Subcutaneous adipose tissue (tissue), 4 donors: ENCODE data around the gene LKAAEAR1. TPM values are rescaled to one million over a fixed set of nuclear protein-coding genes. Genes with fewer than 3 reads are reported as not detected.

Source experiments
- total RNA-seq, 4 donors: library from RNA; depleted of rRNA; stranded (reverse); fragments of >200 nt; gene quantifications; one replicate each; pipeline ENCODE4 v1.1.0, GENCODE V29; 2016
- TF ChIP-seq, protein P1 (sequence below): fragments of 450-650 bp; IDR thresholded peaks from one replicate; pipeline ENCODE4 v1.5.1; 2016; ENCODE audit warnings: low read depth, mild to moderate bottlenecking, control low read depth, antibody characterized with exemption, moderate library complexity

LKAAEAR1 gene
- total RNA-seq, 4 donors from 2014 or later = not detected

DNA sequence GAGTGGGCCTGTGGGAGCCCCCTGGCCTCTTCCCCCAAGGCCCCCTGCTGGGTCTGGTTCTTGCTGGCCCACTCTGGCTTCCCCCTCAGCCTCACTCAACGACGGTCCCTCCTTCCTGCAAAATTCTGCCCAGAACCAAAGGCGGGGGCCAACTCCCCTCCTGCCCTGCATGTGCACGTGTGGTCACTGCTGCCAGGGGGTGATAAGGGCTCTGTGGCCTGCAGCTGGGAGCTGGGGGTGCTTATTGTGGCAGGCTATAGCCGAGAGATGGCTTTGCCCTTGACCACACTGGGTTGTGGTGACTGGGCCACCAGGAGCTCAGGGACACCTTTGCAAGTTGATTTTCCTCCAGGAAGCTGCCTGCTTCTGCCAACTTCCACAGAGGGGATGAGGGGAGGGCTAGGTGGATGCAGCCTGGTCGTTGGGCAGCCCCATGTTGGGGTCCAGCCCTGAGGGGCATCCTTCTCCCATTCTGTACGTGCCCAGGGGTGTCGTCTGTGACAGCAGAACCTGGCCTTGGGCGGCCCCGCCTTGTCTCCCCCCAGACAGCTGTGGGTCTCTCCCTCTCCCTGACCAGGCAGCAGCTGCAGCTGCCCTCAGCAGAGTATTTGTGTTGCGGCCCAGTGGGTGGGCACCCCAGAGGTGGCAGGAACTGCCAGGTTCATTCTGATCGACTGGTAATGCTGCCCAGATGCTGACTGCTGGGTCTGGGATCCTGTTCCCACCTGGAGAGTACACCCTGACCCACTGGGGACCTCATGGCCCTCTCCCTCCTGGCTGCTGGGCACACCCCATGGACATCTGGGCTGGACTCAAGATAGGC is 15.6 kb downstream of the LKAAEAR1 start:
- TF ChIP-seq, protein P1, sequence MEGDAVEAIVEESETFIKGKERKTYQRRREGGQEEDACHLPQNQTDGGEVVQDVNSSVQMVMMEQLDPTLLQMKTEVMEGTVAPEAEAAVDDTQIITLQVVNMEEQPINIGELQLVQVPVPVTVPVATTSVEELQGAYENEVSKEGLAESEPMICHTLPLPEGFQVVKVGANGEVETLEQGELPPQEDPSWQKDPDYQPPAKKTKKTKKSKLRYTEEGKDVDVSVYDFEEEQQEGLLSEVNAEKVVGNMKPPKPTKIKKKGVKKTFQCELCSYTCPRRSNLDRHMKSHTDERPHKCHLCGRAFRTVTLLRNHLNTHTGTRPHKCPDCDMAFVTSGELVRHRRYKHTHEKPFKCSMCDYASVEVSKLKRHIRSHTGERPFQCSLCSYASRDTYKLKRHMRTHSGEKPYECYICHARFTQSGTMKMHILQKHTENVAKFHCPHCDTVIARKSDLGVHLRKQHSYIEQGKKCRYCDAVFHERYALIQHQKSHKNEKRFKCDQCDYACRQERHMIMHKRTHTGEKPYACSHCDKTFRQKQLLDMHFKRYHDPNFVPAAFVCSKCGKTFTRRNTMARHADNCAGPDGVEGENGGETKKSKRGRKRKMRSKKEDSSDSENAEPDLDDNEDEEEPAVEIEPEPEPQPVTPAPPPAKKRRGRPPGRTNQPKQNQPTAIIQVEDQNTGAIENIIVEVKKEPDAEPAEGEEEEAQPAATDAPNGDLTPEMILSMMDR = no peak

DNA sequence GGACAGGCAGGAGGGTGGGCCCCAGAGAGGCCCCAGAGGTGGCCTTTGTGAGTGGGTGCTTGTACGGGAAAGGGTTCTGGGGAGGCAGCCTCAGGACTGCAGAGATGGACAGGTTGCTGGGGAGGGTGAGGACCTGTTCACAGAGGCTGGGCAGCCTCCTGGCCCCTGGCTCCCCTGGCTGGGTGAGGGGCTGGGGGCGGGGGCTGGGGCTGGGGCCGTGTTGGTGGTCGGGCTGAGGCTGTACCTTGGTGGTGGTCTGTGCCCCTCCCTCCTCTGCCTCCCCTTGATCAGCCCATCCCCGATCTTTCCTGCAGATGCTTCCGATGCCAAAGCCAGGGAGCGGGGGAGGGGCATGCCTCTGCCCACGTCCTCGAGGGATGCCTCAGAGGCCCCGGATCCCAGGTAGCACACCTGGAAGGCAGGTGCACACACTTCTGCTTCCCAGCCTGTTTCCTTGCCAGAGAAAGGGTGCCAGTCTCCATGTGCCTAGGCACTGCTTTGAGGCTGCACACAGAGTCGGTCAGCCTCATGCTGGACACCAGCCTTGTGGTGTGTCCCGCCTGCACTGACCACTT is 16.4 kb downstream of the LKAAEAR1 start:
- TF ChIP-seq, protein P1 = no peak

DNA sequence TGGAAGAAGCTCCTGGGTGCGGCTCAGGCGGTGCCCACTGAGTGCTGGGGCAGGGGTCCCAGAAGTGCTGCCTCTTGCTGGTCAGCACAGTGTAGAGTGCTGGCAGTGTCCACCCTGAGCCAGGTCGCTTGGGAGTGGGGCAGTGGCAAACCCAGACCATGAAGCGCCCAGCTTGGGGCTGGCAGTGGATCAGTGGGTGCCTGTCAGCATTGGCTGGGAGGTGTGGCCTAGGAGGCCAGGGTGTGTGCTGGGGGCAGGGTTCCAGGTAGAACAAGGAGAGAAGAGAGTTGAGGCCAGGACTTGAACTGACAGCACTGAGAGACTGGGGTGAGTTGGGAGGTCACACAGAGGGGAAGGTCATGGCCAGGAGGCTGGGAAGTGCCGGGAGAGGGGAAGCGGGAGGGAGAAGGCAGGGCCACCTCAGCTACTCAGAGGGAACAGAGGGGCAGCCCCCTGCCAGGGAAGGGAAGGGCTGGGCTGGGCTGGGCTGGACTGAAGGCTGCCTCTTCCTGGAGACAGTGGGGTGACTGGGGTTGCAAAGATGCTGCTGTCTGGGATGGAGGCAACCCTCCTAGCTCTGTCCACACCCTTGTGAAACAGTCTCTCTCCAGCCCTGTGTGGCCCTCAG is 17.1 kb downstream of the LKAAEAR1 start:
- TF ChIP-seq, protein P1 = no peak

DNA sequence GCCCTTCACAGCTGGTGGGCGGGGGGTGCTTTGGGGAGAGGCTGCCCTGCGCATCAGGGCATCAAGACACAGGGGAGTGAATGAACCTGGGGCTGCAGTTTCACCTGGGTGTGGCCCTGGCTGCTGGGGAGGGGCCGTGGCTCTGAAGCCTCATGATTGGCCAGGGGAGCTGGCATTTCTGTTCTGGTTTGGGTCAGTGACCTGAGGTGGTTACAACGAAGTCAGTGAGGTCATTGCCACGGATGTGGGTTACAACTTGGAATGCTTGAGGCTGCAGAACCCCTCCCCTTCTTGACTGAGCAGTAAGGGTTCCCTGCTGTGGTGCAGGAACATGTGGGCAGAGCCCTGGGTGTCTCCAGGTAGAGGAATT is 18.2 kb downstream of the LKAAEAR1 start:
- TF ChIP-seq, protein P1 = no peak

DNA sequence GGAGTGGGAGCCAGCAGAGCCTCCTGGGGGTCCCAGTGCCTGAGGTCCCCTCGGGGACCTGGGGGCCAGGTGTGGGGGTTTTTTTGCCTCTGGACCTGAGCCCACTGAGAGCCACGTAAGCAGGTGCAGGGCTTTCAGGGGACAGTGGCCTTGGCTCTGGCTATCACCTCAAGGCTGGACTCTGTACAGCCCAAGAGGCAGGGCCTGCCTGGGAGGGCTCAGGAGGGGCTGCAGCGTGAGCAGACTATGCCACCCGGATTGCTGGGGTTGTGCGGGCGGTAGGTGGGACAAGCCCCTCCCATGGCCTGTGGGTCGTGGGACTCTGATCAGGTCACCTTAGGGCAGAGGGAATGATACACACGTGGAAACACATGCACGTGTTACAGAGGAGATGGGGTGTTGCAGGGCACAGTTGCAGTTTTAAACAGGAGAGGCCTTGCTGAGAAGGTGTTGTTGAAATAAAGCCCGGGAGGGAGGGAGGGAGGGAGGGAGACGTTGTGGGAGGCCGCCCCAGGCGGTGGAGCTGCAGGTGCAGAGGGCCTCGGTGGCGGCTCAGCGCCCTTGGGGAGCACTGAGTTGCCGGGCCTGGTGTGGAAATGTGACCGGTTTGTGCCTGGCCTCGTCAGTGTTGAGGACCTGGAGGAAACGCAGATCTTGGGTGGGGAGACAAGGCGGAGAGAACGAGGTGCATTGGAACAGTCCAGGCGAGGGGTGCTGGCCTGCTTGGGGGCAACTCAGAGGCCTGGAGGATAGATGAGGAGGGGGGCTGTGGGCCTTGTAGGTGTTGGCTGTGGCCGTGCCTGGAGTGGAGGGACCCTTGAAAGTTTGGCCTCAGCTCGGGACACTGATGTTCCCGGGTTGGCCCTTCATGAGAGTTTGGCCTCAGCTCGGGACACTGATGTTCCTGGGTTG is 18.9 kb downstream of the LKAAEAR1 start:
- TF ChIP-seq, protein P1 = no peak

DNA sequence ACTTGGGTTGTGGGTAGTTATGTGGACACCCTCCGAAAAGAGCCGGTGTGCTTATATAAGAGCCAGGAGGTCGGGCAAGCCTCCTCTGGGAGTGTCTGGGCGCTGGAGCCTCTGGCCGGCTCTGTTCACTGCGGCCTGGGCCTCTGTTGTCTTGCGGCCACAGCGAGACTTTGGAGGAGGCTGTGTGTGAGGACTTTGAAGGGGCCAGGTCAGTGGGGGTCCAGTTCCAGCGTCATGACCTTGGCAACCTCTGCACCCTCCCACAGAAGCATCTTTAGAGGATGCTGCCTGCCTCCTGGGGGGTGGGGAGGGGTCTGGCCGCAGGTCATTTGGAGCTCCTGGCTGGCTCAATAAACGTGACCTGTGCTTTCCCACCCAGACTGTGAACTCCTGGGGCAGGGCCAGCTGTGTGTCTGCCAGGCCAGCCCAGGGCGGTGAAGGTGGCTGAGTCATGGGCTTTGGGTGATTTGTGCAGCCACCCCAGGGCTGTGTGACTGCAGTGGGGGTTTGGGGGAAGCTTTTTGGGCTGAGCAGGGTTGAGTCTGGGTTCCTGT is 20.0 kb downstream of the LKAAEAR1 start:
- TF ChIP-seq, protein P1 = no peak
